HCT116 (cell line): ENCODE measurements around the gene PEX1. TPM values are rescaled to one million over a fixed set of nuclear protein-coding genes. Genes with fewer than 3 reads are reported as not detected.

Source experiments
- ATAC-seq: fragments of 200-7000 bp; cut with Tn5 transposase; 2 replicates; pipeline ENCODE4 v1.9.1; 2020; ENCODE audit warnings: mild to moderate bottlenecking, moderate library complexity
- BruUV-seq: library from RNA; stranded (reverse); fragments of 400-500 nt; replicated peaks from 2 replicates; lab custom pipeline; 2021; lab: Mats Ljungman, UMichigan
- CTCF ChIA-PET: fragments of 300-600 bp; sonication (Branson Sonifier 250); formaldehyde crosslinking; loops from one replicate; lab custom pipeline; 2021; ENCODE audit warnings: antibody characterized with exemption; lab: Charles Lee
- POLR2A ChIA-PET: fragments of 300-600, 350-600 bp; sonication (Branson Sonifier 250); formaldehyde crosslinking; loops from one replicate; lab custom pipeline; 2021; ENCODE audit warnings: antibody characterized with exemption; lab: Charles Lee
- RAD21 ChIA-PET, 2 experiments: fragments of 300-600 bp; sonication (Branson Sonifier 250); formaldehyde crosslinking; loops; one replicate each; lab custom pipeline; 2023; ENCODE audit warnings: low total read pairs in 2 of 2; ENCODE audit not compliant: uncharacterized antibody in 2 of 2, unreplicated experiment in 2 of 2, low non-redundant PET in 1 of 2; lab: Charles Lee
- DNase-seq: peaks from one replicate; pipeline ENCODE4 v3.0.0-alpha.2; 2010; ENCODE audit warnings: low read depth, low spot score
- H2AFZ ChIP-seq: fragments of 200-600 bp; shearing (Covaris generic), sonication (generic); 2 replicates; pipeline ENCODE4 v1.6.1; 2017; ENCODE audit warnings: low read depth, mixed run types, mixed read lengths, antibody characterized with exemption, low read length; ENCODE audit not compliant: poor library complexity, severe bottlenecking
- H3K27ac ChIP-seq: 2 replicates; pipeline ENCODE4 v1.5.1; 2012; ENCODE audit warnings: low read depth, low read length
- H3K27me3 ChIP-seq: fragments of 200-600 bp; sonication (generic); 2 replicates; pipeline ENCODE4 v1.6.1; 2016; ENCODE audit warnings: mixed run types, low read length, mixed read lengths; ENCODE audit not compliant: insufficient read depth
- H3K36me3 ChIP-seq, 2 experiments: fragments of 200-500 bp in 1 of 2; fragments of 200-600 bp in 1 of 2; sonication (Bioruptor generic) in 1 of 2; sonication (generic) in 1 of 2; 2 replicates each; pipeline versions ENCODE4 v1.5.1 to v1.6.1; 2014 to 2016; ENCODE audit warnings: low read length in 2 of 2, inconsistent platforms in 1 of 2, mixed read lengths in 1 of 2, mixed run types in 1 of 2; ENCODE audit not compliant: insufficient read depth in 2 of 2, control insufficient read depth in 1 of 2
- H3K4me1 ChIP-seq, 2 experiments: fragments of 200-600 bp in 1 of 2; sonication (generic) in 1 of 2; 2 replicates each; pipeline versions ENCODE4 v1.5.1 to v1.6.1; 2012 to 2017; ENCODE audit warnings: low read length in 2 of 2, inconsistent platforms in 1 of 2, mild to moderate bottlenecking in 1 of 2, mixed read lengths in 1 of 2, mixed run types in 1 of 2, moderate library complexity in 1 of 2; ENCODE audit not compliant: insufficient read depth in 2 of 2, control insufficient read depth in 1 of 2
- H3K4me2 ChIP-seq: fragments of 200-600 bp; sonication (generic); 2 replicates; pipeline ENCODE4 v1.6.1; 2017; ENCODE audit warnings: mixed run types, low read length, mixed read lengths
- H3K4me3 ChIP-seq, 2 experiments: fragments of 200-600 bp in 1 of 2; sonication (generic) in 1 of 2; replicated peaks in 1 of 2; 2 replicates each; pipeline ENCODE4 v1.5.1; 2011 to 2016; ENCODE audit warnings: low read length in 2 of 2, control low read depth in 1 of 2, low read depth in 1 of 2, mild to moderate bottlenecking in 1 of 2, mixed read lengths in 1 of 2, mixed run types in 1 of 2
- H3K79me2 ChIP-seq: fragments of 200-600 bp; sonication (generic); 2 replicates; pipeline ENCODE4 v1.6.1; 2017; ENCODE audit warnings: mild to moderate bottlenecking, mixed run types, low read length, moderate library complexity, mixed read lengths; ENCODE audit not compliant: insufficient read depth
- H3K9ac ChIP-seq: fragments of 200-600 bp; sonication (generic); 2 replicates; pipeline ENCODE4 v1.6.1; 2016; ENCODE audit warnings: low read length, mixed read lengths
- H3K9me2 ChIP-seq: fragments of 200-600 bp; sonication (generic), shearing (Covaris generic); 2 replicates; pipeline ENCODE4 v1.6.1; 2017; ENCODE audit warnings: mixed run types, mild to moderate bottlenecking, moderate library complexity; ENCODE audit not compliant: insufficient read depth
- H3K9me3 ChIP-seq, 2 experiments: fragments of 200-500 bp in 1 of 2; fragments of 200-600 bp in 1 of 2; sonication (Bioruptor generic) in 1 of 2; sonication (generic) in 1 of 2; 2 replicates each; pipeline ENCODE4 v1.6.1; 2014 to 2017; ENCODE audit warnings: low read length in 2 of 2, mixed read lengths in 2 of 2, inconsistent platforms in 1 of 2, low read depth in 1 of 2, mild to moderate bottlenecking in 1 of 2, mixed run types in 1 of 2, moderate library complexity in 1 of 2; ENCODE audit not compliant: control insufficient read depth in 1 of 2, insufficient read depth in 1 of 2
- H4K20me1 ChIP-seq: fragments of 200-600 bp; sonication (generic), shearing (Covaris generic); 2 replicates; pipeline ENCODE4 v1.6.1; 2017; ENCODE audit warnings: mixed run types, mild to moderate bottlenecking, moderate library complexity; ENCODE audit not compliant: insufficient read depth
- CTCF ChIP-seq, 3 experiments: fragments of 200-600 bp in 1 of 3; sonication (generic) in 1 of 3; IDR thresholded peaks in 2 of 3; conservative IDR thresholded peaks in 1 of 3; 2 replicates each; pipeline ENCODE4 v1.5.1; 2012 to 2017; ENCODE audit warnings: low read depth in 2 of 3, low read length in 2 of 3, antibody characterized with exemption in 1 of 3, borderline replicate concordance in 1 of 3, control low read depth in 1 of 3, mild to moderate bottlenecking in 1 of 3, mixed read lengths in 1 of 3, mixed run types in 1 of 3, moderate library complexity in 1 of 3; ENCODE audit not compliant: insufficient read depth in 1 of 3
- EZH2 ChIP-seq: fragments of 200-600 bp; sonication (generic); IDR thresholded peaks from 2 replicates; pipeline ENCODE4 v1.6.1; 2017; ENCODE audit warnings: antibody characterized with exemption, mixed run types
- EZH2phosphoT487 ChIP-seq: fragments of 200-600 bp; IDR thresholded peaks from 2 replicates; pipeline ENCODE4 v1.6.1; 2018; ENCODE audit warnings: antibody characterized with exemption, borderline replicate concordance
- FOSL1 ChIP-seq: IDR thresholded peaks from 2 replicates; pipeline ENCODE4 v1.6.1; 2012; ENCODE audit warnings: low read depth
- JUND ChIP-seq: IDR thresholded peaks from 2 replicates; pipeline ENCODE4 v1.6.1; 2012
- MAX ChIP-seq: IDR thresholded peaks from 2 replicates; pipeline ENCODE4 v1.6.1; 2012
- POLR2A ChIP-seq: IDR thresholded peaks from 2 replicates; pipeline ENCODE4 v1.7.0; 2011; ENCODE audit warnings: borderline replicate concordance; ENCODE audit not compliant: insufficient read depth, insufficient read length; ENCODE audit errors: extremely low read depth
- POLR2AphosphoS5 ChIP-seq: IDR thresholded peaks from 2 replicates; pipeline ENCODE4 v1.6.1; 2011; ENCODE audit warnings: mild to moderate bottlenecking, low read depth, low read length, moderate library complexity
- SIN3A ChIP-seq: IDR thresholded peaks from 2 replicates; pipeline ENCODE4 v1.6.1; 2012; ENCODE audit warnings: low read depth
- SP1 ChIP-seq: IDR thresholded peaks from 2 replicates; pipeline ENCODE4 v1.6.1; 2012; ENCODE audit warnings: low read depth
- SRF ChIP-seq: IDR thresholded peaks from 2 replicates; pipeline ENCODE4 v1.6.1; 2012; ENCODE audit warnings: low read depth
- TCF7L2 ChIP-seq: IDR thresholded peaks from 2 replicates; pipeline ENCODE4 v1.7.0; 2011; ENCODE audit warnings: borderline replicate concordance, inconsistent platforms; ENCODE audit not compliant: insufficient read depth, insufficient read length; ENCODE audit errors: extremely low read depth
- YY1 ChIP-seq: IDR thresholded peaks from 2 replicates; pipeline ENCODE4 v1.6.1; 2011; ENCODE audit warnings: low read length, low read depth, moderate library complexity, mild to moderate bottlenecking; ENCODE audit not compliant: insufficient replicate concordance; ENCODE audit errors: extremely low read depth
- intact Hi-C: fragments of 100-400 bp; cut with micrococcal nuclease; formaldehyde crosslinking; loops from 2 replicates; pipeline ENCODE4 v1.10.0; 2022
- total RNA-seq: library from RNA; stranded (reverse); gene quantifications from one replicate; pipeline ENCODE4 v1.2.1, GENCODE V29; 2021; ENCODE audit not compliant: unreplicated experiment

PEX1 gene
- total RNA-seq, 1 experiment from 2014 or later: 13.1 TPM

- no peak for TF ChIP-seq SP1
- TF ChIP-seq SRF: no peak
- TF ChIP-seq JUND: no peak
- TF ChIP-seq TCF7L2: no peak
- TF ChIP-seq SIN3A: no peak
- no peak for TF ChIP-seq FOSL1
- no peak for TF ChIP-seq CTCF (IDR thresholded peaks at IDR 0.05 in 2 of 3, conservative IDR thresholded peaks at IDR 0.05 in 1 of 3; ENCODE audit: borderline replicate concordance in 1 of 3, insufficient read depth in 1 of 3, low read depth in 2 of 3, low read length in 2 of 3)
- no peak for TF ChIP-seq POLR2AphosphoS5
- TF ChIP-seq EZH2: no peak
- TF ChIP-seq EZH2phosphoT487: no peak
Measured at GRCh38 chr7:92464515-92464914, 63.8 kb downstream of the PEX1 start (continued).

- no peaks in the 10 kb centered on the region for H3K9me3 ChIP-seq
- no peaks in the 10 kb centered on the region for H3K9me2 ChIP-seq
- no peak overlapping the region for H3K4me3 ChIP-seq
- ChIA-PET CTCF (interaction anchor here (1.4 kb wide), 1 partner anchor 49 kb away, joined by 3 read pairs; no protein-coding TSS in a partner anchor), RAD21 (interaction anchor here in 1 of 2 experiments (0.5 kb wide), 1 partner anchor 592 kb away, joined by 3 read pairs; no protein-coding TSS in a partner anchor), POLR2A (no interaction called here)
- H2AFZ ChIP-seq: no peak overlapping the region
- TF ChIP-seq EZH2phosphoT487 (no peak), SP1 (no peak), POLR2AphosphoS5 (no peak), MAX (no peak), POLR2A (no peak), YY1 (no peak)
- H3K9ac ChIP-seq: no peak overlapping the region
- no peaks in the 10 kb centered on the region for H4K20me1 ChIP-seq
- DNase-seq: no peak
- H3K4me1 ChIP-seq: no peaks in the 10 kb centered on the region
- H3K4me2 ChIP-seq: no peak overlapping the region
- no TSS peak for BruUV-seq
- no peaks in the 10 kb centered on the region for H3K27me3 ChIP-seq
- intact Hi-C loops: no loop called here
- H3K79me2 ChIP-seq: no peaks in the 10 kb centered on the region
- H3K27ac ChIP-seq: no peak overlapping the region
- no peak for ATAC-seq
- H3K36me3 ChIP-seq: no peaks in the 10 kb centered on the region
Measured at GRCh38 chr7:92462560-92462959, 65.8 kb downstream of the PEX1 start.
